Frontal cortex (tissue), 4 donors: Measurements from ENCODE around the gene PROSER2. TPM values are rescaled to one million over a fixed set of nuclear protein-coding genes. Genes with fewer than 3 reads are reported as not detected.

ENCODE experiments used
- DNase-seq, 2 donors: peaks; one replicate each; pipeline ENCODE4 v3.0.0; 2012; ENCODE audit warnings: low spot score in 2 of 2
- FAIRE-seq: peaks from 2 replicates; lab custom pipeline; 2012; peaks lifted over from hg19 to GRCh38; lab: Jason Lieb, UNC
- total RNA-seq: library from RNA; depleted of rRNA; stranded (reverse); fragments of >200 nt; gene quantifications from one replicate; pipeline ENCODE4 v1.2.3, GENCODE V29; 2014
- donor health status: control.
- donor health status: control.
- donor health status: control.

Gene PROSER2
- total RNA-seq, 1 donor from 2014 or later, result 0.41 TPM

GRCh38 chr10:11861811-11862428 is 38.8 kb downstream of the PROSER2 start:
- FAIRE-seq, result no peak
- DNase-seq, result no peak

DNA sequence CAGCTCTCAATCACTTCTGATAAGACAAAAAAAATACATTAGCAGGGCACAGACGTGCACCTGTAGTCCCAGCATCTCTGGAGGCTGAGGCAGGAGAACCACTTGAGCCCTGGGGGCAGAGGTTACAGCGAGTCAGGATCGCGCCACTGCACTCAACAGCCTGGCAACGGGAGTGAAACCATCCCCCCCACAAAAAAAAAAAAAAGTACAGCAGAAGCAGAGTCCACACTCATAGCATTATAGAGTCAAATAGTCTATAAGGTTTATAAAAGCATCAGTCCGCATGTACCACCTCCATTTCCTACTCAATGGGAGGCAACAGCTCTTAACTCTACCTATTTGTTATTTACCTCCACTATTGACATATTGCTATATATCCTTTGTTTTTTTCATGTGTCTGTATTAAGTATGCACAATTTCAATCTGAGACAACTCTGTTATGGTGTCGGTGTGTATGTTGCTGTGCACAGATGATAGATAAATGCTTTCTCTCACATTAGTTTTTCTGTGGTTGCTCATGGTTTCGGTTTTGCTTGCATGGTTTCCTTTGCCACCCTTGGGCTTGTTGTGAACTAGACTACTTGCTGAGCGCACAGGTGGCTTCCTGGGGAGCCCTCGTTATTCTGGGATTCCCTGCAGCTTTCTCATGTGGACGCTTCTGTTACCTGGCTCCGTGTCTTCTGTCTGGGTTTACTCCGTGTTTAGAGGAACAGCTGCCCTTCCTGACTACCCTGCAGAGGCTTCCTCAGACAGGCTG is 40.4 kb downstream of the PROSER2 start:
- DNase-seq (no peak), FAIRE-seq (no peak)

GRCh38 chr10:11864727-11865126 is 41.6 kb downstream of the PROSER2 start:
- no peak for DNase-seq
- FAIRE-seq, result no peak

DNA sequence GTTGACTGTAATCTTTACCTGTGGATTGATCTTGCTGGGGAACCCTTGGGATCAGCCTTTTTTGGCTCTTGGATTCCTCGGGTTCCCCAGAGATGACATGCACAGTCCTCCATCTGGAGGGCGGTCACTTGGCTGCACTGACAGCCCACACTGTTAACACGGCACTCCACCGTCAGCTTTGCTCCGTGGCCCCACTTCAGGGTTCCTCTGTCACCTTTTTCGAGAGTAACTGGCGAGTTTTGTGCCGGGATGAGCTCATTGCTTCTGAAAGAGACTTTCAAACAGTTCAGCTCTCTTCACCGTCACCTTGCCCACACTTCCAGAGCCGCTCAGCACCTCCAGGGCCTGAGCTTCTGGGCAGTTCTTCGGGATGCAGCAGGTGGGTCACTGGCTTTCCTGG is 42.4 kb downstream of the PROSER2 start:
- FAIRE-seq (no peak), DNase-seq (no peak)

DNA sequence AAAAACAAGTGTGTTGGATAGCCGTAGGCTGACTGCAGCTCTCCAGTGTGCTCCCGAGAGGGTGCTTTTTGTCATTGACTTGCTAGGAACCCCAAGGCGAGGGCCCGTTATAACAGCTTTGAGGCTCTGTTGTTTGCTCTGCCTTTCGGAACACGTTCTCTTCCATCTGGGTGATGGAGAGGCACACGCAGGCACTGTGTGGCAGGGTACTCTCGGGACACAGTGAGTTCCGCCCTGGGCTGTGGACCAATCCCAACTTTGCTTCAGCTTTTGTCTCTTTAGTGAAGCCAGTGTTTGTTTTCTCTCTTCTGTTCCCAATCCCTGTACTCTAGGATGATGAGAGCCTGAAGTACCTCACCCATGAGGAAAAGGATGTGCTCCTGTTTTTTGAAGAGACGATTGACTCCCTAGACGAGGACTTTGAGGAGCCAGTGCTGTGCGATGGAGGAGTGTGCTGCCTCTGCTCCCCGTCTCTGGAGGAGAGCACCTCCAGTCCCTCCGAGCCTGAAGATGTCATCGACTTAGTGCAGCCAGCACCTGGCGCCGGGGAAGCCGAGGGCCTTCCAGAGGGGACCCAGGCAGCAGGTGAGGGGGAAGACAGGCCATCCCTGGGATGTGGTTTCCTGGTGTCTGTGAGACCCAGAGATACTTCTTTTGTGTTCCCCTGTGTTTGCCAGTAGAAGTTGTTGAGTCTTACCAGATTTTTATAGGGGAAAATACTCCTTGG is 43.2 kb downstream of the PROSER2 start:
- FAIRE-seq, result no peak
- DNase-seq, result no peak

DNA sequence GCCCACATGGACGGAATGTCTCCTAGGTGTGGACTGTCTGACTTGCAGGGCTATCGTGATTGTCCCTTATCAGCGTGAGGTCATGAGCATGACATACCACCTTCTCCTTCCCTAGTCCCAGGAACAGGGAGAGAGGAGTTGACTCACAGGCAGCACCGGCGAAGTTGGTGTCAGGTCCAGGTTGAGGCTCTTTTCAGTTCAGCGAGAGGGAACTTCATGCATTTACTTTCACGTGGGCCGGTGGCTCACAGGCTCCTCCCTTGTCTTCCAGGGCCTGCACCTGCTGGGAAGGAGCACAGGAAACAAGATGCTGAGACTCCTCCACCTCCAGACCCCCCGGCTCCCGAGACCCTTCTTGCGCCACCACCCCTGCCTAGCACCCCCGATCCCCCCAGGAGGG is 46.1 kb downstream of the PROSER2 start:
- no peak for DNase-seq

GRCh38 chr10:11869743-11870460 is 46.7 kb downstream of the PROSER2 start:
- FAIRE-seq (no peak), DNase-seq (no peak)

More for the DNA sequence above, 46.1 kb downstream of the PROSER2 start:
- no peak for FAIRE-seq

DNA sequence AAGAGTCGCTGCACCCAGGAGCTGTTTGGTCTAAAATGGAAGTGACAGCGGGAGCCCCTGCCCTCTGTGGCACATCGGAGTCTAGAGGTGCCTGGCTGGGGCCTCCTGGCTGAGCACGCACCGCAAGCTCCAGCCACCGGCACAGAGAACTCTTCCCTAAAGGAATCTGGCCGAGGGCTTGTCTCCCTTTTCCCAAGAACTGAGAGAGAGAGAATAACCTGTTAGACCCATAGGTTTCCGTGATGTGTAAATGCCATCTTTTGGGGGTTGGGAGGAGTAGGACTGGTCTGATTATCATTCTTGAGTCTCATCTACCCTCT is 47.3 kb downstream of the PROSER2 start:
- FAIRE-seq (no peak), DNase-seq (no peak)

GRCh38 chr10:11870900-11871400 is 47.8 kb downstream of the PROSER2 start:
- DNase-seq (no peak), FAIRE-seq (no peak)

DNA sequence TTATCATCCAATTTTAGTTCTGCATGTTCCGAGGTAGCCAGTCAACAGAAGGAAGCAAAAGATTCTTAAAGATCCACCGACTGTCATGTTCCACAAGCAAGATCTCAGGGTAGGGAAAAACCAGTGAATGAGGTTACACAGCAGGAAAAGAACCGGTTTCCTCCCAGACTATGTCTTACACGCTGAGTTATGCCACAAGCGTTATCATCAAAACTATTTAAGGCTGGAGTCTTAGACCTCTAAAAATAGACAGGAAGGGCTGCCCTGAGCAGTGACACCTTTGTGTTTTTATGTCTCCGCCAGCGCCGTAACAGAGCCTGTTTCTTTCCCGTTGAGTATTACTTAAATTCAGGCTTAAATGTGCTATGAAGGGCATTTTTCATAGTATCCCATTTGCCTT is 48.3 kb downstream of the PROSER2 start:
- FAIRE-seq (no peak), DNase-seq (no peak)

GRCh38 chr10:11874568-11875493 is 51.7 kb downstream of the PROSER2 start:
- peak in 1 of 2 donors; percentile 61 for DNase-seq
- FAIRE-seq, result no peak

- FAIRE-seq (no peak), DNase-seq (peak in 1 of 2 donors; percentile 46)
Measured at GRCh38 chr10:11875494-11876281, 52.5 kb downstream of the PROSER2 start.

DNA sequence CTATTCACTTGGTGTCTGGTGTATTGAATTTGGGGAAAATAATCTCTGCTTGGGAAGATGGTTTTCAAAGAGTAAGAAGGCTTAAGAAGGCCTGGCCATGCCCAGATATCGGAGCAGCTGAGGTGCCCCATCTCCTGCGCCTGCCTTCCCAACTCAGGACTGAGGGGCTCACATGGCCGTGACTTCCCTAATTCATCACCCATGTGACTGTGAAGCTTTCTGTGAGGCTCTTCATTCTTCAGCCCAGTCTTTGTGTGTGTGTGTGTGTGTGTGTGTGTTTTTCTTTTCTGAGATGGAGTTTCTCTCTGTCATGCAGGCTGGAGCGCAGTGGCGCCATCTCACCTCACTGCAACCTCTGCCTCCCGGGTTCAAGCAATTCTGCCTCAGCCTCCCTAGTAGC is 53.2 kb downstream of the PROSER2 start:
- DNase-seq (no peak), FAIRE-seq (no peak)

- no peak for FAIRE-seq
- DNase-seq, result no peak
Measured at GRCh38 chr10:11876805-11877590, 53.8 kb downstream of the PROSER2 start.

GRCh38 chr10:11877591-11877905 is 54.4 kb downstream of the PROSER2 start:
- DNase-seq (no peak), FAIRE-seq (no peak)

GRCh38 chr10:11878776-11879175 is 55.6 kb downstream of the PROSER2 start:
- DNase-seq, result no peak
- FAIRE-seq, result no peak

DNA sequence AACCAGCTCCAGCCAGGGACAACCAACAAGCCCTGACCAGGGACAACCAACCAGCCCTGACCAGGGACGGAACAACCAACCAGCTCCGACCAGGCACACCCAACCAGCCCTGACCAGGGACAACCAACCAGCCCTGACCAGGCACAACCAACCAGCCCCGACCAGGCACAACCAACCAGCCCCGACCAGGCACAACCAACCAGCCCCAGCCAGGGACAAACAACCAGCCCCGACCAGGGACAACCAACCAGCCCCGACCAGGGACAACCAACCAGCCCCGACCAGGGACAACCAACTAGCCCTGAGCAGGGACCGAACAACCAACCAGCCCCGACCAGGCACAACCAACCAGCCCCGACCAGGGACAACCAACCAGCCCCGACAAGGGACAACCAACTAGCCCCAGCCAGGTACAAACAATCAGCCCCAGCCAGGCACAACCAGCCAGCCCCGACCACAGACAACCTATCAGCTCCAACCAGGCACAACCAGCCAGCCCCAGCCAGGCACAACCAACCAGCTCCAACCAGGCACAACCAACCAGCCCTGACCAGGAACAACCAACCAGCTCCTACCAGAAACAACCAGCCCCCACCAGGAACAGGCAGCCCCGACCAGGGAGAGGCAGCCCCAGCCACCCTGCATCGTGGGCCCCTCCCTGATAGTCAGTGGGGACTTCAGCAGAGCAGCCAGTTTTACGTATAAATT is 56.4 kb downstream of the PROSER2 start:
- DNase-seq (no peak), FAIRE-seq (no peak)
